Activated T-cell treated with anti-CD3 and anti-CD28 coated beads, Interleukin-2, amount 50 U/mL, for 4 hours (primary cell): ENCODE results near the gene MSX1. TPM values are rescaled to one million over a fixed set of nuclear protein-coding genes. Genes with fewer than 3 reads are reported as not detected.
"Not testable (repeated sequence)": the region's sequence is repeated elsewhere in the genome, so short reads cannot be mapped to it uniquely, and the experiment has no call there.

Experiments used
- ATAC-seq, 2 donors: fragments of 200-7000 bp; cut with Tn5 transposase; one replicate each; pipeline ENCODE4 v1.10.0; 2021
- DNase-seq: peaks from one replicate; pipeline ENCODE4 v3.0.0-alpha.2; 2020
- H3K27me3 Mint-ChIP-seq: one replicate; pipeline ENCODE4 v1.8.0; 2021; ENCODE audit warnings: low read depth, mixed read lengths
- H3K36me3 Mint-ChIP-seq: one replicate; pipeline ENCODE4 v1.8.0; 2022; ENCODE audit warnings: mixed read lengths; ENCODE audit not compliant: insufficient read depth
- H3K4me1 Mint-ChIP-seq: one replicate; pipeline ENCODE4 v1.8.0; 2021; ENCODE audit warnings: low read depth, mixed read lengths
- H3K4me3 Mint-ChIP-seq: one replicate; pipeline ENCODE4 v1.8.0; 2021; ENCODE audit warnings: mild to moderate bottlenecking, moderate library complexity, mixed read lengths
- H3K9me3 Mint-ChIP-seq: one replicate; pipeline ENCODE4 v1.8.0; 2021; ENCODE audit warnings: mixed read lengths
- total RNA-seq, 3 donors: library from RNA; stranded (reverse); gene quantifications; one replicate each; pipeline ENCODE4 v1.2.1, GENCODE V29; 2021

The MSX1 gene
- under 1 TPM in 1 of 3 donors, not detected in 2; 0.14 TPM for total RNA-seq

DNA sequence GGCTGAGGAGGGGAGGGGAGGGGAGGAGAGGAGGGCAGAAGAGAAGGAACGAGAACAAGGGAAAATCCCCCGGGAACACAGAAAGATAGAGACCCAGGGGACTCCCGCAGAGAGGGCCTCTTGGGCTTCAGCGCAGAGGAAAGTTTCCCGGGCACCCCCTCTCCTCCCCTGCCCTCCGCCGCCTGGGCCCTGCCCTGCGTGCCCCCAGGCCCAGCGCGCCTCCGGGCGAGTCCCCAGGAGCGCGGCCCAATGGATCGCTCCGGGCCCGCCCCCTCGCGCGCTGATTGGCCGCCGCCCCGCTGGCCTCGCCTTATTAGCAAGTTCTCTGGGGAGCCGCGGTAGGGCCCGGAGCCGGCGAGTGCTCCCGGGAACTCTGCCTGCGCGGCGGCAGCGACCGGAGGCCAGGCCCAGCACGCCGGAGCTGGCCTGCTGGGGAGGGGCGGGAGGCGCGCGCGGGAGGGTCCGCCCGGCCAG is at the start of gene MSX1:
Gene MSX1 (plus strand): TSS at position 341 of the 474 bp plus-strand sequence. CDS start 235 bp downstream, outside the sequence.
- H3K36me3 Mint-ChIP-seq: no peaks in the 10 kb centered on the region
- no peaks in the 10 kb centered on the region for H3K9me3 Mint-ChIP-seq
- no peak for DNase-seq
- H3K27me3 Mint-ChIP-seq: peaks cover 81% of the 10 kb centered on the region
- ATAC-seq: peak; percentile 77 to 84
- H3K4me1 Mint-ChIP-seq: peaks cover 35% of the 10 kb centered on the region
- peak within 1 kb of the TSS; percentile 78 for H3K4me3 Mint-ChIP-seq

DNA sequence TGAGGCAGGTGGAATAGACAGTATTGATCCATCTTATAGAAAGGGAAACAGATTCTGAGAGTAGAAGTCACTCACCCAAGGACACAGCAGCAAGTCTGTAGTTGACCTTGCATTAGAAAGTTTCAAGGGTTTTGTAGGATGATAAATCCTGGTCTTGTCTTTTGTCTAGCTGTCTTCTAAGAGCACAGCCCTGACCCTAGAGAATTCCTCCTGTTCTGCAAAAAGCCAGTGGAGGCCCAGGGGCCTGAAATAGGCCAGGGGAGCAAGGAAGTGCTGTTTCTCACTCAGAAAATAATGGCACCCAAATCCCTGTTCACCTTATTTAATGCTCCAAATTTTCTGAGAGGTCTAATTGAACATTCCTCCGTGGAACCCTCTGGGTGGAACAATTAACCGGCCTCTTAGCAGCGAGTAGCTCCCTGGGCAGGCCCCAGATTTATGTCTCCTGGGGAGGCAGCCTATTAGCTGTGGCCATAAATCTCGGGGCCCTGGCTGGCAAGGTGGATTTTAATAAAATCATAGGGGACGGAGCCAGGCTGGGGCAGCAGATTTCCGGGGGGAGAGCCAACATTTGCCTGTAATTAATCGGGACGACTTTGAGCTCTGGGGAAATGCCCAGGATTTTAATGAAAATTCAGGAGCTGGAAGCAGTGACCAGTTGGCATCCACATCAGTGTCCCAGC is 49.2 kb upstream of the MSX1 start:
- H3K9me3 Mint-ChIP-seq: peaks cover 10% of the 10 kb centered on the region
- no peaks in the 10 kb centered on the region for H3K36me3 Mint-ChIP-seq
- no peak for DNase-seq
- ATAC-seq: no peak
- H3K27me3 Mint-ChIP-seq: peaks cover 14% of the 10 kb centered on the region
- no peaks in the 10 kb centered on the region for H3K4me1 Mint-ChIP-seq
- no peak overlapping the region for H3K4me3 Mint-ChIP-seq

DNA sequence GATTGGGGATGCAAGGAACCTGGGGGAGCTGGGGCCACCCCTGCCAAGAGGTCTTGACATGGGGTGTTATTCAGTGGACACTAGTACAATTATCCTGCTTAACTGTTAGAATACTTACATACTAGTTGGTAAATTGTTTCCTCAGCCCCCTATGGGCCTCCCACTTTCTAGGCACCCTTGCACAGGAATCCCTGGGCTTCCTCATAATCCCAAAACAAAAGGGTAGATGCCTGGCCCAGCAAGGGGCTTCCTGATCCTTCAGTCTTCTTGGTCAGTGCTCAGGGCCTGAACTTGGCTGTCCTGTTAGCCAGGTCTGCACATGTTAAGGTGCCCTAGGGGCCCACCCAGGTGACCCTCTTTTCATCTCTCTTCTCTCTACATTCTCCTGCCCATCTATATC is 48.7 kb upstream of the MSX1 start:
- Mint-ChIP-seq H3K4me3 (no peak overlapping the region), H3K27me3 (peaks cover 14% of the 10 kb centered on the region), H3K36me3 (no peaks in the 10 kb centered on the region), H3K4me1 (no peaks in the 10 kb centered on the region), H3K9me3 (peaks cover 10% of the 10 kb centered on the region)
- DNase-seq (no peak), ATAC-seq (no peak)

DNA sequence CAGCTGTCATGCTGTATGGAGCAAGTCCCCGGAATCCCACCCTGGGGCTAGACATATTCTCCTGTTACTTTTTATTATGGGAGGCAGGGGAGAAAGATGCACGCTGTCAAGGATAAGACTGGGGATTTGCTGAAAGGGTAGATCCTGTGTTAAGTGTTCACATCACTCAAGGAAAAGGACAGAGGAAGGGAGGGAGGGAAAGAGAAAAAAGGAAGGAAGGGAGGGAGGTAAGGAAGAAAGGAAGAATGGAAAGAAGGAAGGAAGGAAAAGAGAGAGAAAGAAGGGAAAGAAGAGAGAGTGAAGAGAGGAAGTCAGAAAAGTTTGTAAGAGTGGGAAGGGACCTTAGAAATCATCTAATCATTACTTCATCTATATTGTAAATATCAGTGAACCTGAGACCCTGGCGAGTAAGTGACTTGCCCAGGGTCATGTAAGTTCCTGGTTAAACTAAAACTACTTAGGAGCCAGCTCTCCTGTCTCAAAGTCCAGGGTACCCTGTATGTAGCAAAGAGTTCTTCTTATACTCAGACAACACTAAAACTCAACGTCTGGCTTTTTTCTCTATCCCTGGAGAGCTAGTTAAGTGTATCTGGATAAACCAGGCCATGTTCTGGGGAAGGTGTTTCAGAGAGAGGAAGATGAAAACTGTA is 47.2 kb upstream of the MSX1 start:
- no peaks in the 10 kb centered on the region for H3K36me3 Mint-ChIP-seq

DNA sequence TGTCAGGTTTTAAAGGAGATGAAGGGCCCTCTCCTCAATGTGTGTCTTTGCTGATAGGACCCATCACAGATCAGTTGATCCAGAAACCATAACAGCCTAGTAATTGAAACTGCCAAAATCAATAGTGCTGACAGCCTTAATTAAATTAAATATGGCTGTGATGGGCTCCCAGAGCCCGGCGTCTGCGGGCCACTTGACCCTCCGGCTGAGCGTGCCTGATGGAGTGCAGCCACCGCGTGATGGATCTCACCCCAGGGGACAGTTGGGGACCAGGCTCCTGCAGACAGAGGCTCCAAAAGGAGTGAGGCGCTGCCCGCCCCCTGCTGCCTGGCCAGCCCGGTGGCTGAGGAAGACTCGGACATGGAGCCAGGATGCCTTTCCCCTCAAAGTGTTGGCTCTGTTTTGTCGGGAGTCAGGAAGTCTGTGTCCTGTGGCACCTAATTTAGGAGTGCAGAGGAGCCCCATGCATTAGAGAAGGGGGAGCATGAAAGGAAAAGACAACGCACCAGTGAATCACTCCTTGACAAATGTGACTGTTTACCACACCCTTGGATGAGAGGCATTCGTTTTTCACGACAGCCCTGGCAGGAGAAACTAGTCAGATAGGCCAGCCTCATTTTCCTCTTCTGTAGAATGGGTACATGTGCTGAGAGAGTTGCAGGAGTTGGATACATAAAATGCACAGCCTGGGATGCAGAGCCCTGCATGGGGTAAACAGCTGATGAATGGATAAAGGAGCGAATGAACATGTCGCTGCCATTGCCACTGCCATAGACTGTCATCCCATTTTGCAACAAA is 40.9 kb upstream of the MSX1 start:
- Mint-ChIP-seq H3K9me3 (peaks cover 25% of the 10 kb centered on the region), H3K36me3 (peaks cover 3% of the 10 kb centered on the region), H3K4me1 (no peaks in the 10 kb centered on the region), H3K27me3 (peaks cover 1% of the 10 kb centered on the region), H3K4me3 (no peak overlapping the region)
- ATAC-seq (no peak), DNase-seq (no peak)

More for the DNA sequence above, 47.2 kb upstream of the MSX1 start:
- Mint-ChIP-seq H3K4me1 (no peaks in the 10 kb centered on the region), H3K9me3 (peaks cover 17% of the 10 kb centered on the region), H3K4me3 (no peak overlapping the region), H3K27me3 (peaks cover 14% of the 10 kb centered on the region)
- no peak for ATAC-seq
- DNase-seq: no peak

DNA sequence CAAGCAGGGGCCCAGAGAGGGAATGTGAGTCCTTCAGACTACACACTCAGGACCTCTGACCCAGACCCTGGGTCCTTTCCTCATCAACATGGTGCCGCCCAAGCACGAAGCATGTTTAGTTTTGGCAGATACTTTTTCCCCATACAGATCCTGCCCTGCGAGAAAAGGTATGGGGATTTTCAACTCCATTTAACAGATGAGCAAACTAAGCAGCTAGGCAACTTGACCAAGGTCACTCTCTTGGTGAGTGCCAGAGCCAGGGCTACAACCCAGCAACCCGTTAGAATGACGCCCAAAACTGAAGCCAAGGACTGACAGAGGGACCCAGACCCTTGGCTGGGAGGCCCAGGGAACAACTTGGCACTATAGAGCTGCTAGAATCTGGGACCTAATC is 40.3 kb upstream of the MSX1 start:
- H3K27me3 Mint-ChIP-seq: peaks cover 1% of the 10 kb centered on the region
- H3K4me3 Mint-ChIP-seq: no peak overlapping the region
- no peak for DNase-seq
- peaks cover 25% of the 10 kb centered on the region for H3K9me3 Mint-ChIP-seq
- no peaks in the 10 kb centered on the region for H3K4me1 Mint-ChIP-seq
- no peak for ATAC-seq
- H3K36me3 Mint-ChIP-seq: peaks cover 3% of the 10 kb centered on the region

DNA sequence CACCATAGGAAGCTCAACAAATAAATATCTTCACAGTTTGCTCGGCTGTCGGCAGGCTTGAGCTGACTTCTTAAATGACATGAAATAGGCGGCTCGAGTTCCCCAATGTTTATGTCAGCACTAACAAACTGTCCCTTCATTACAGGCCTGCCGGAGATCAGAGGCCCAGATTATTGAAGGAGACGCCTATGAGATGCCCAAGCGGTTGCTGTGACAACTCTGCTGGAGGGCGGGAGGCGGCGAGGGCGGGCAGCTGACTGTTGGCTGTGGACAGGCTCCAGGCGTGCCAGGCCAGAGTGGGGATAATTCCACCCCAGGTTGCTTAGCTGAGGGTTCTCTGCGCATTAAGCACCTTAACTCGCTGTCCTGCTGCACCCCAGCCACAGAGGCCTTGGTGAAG is 39.2 kb upstream of the MSX1 start:
- H3K4me1 Mint-ChIP-seq: no peaks in the 10 kb centered on the region
- peaks cover 33% of the 10 kb centered on the region for H3K9me3 Mint-ChIP-seq
- DNase-seq (no peak), ATAC-seq (no peak)
- H3K36me3 Mint-ChIP-seq: peaks cover 3% of the 10 kb centered on the region
- peaks cover under 1% of the 10 kb centered on the region for H3K27me3 Mint-ChIP-seq
- H3K4me3 Mint-ChIP-seq: no peak overlapping the region

DNA sequence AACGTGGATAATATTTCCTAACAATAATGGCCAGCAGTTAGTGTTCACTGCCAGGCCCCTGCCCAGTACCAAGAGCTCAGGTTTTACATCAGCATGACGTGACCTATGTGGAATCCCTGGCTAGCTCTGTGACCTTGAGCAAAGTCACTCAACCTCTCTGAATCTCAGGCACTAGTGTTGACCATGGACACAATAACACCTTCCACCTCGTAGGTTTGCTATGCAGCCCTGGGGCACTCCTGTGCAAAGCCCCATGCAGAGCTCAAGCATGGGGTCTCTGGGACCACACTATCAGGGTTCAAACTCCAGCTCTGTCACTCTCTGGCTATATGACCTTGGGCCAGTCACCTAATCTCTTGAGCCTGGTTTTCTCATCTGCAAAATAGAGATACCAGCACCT is 38.7 kb upstream of the MSX1 start:
- peaks cover 3% of the 10 kb centered on the region for H3K36me3 Mint-ChIP-seq
- DNase-seq (no peak), ATAC-seq (no peak)
- peaks cover 34% of the 10 kb centered on the region for H3K9me3 Mint-ChIP-seq
- no peaks in the 10 kb centered on the region for H3K4me1 Mint-ChIP-seq
- H3K27me3 Mint-ChIP-seq: no peaks in the 10 kb centered on the region
- no peak overlapping the region for H3K4me3 Mint-ChIP-seq

DNA sequence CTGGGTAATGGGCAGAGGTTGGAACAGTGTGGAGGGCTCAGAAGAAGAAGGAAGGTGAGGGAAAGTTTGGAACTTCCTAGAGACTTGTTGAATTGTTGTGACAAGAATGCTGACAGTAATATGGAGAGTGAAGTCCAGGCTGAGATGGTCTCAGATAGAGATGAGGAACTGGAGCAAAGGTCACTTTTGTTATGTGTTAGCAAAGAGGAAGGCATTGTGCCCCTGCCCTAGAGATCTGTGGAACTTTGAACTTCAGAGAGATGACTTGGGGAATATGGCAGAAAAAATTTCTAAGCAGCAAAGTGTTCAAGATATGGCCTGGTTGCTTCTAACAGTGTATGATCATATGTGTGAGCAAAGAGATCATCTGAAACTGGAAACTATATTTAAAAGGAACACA is 37.9 kb upstream of the MSX1 start:
- Mint-ChIP-seq H3K4me1 (no peaks in the 10 kb centered on the region), H3K9me3 (peaks cover 37% of the 10 kb centered on the region), H3K36me3 (peaks cover 3% of the 10 kb centered on the region), H3K27me3 (no peaks in the 10 kb centered on the region), H3K4me3 (no peak overlapping the region)
- DNase-seq: no peak
- no peak for ATAC-seq

DNA sequence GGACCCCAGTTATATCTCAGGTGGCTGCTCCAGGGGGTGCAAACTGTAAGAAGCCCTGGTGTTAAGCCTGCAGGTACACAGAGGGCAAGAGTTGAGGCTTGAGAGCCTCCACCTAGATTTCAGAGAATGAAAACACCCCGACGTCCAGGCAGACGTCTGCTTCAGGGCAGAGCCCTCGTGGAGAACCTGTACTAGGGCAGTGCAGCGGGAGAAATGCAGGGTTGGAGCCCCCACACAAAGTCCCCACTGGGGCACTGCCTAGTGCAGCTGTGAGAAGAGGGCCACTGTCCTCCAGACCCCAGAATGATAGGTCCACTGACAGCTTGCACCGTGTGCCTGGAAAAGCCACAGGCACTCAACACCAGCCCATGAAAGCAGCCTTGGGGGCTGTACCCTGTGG is 37.2 kb upstream of the MSX1 start:
- H3K27me3 Mint-ChIP-seq, H3K4me1 Mint-ChIP-seq, H3K4me3 Mint-ChIP-seq: not testable (repeated sequence)

DNA sequence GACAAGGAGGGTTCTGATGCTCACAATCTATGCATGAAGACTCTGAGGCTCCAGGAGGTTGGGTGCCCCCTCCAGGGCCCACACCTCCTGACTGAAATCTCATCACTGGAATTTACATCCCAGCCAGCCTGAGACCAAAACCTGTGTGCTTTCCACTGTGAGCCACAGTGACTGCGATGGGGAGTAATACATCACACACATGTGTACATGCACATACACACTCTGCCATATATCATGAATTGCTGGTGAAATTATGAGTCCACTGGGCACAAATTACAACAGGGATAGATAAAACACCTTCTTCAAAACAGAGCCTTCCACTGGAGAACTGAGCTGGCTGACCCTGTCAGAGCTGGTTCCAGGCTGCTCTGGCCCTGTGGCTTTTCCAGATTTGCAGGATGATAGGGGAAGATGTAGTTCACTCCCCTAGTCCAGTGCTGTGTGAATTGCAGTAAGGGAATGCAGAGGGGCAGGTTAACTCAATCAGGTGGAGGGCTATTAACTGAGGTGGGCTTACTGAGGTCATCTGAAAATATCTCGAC is 35.8 kb upstream of the MSX1 start:
- Mint-ChIP-seq H3K27me3 (peaks cover 3% of the 10 kb centered on the region), H3K4me1 (no peaks in the 10 kb centered on the region), H3K36me3 (peaks cover 3% of the 10 kb centered on the region), H3K9me3 (peaks cover 23% of the 10 kb centered on the region), H3K4me3 (no peak overlapping the region)
- DNase-seq (no peak), ATAC-seq (no peak)

More for the DNA sequence above, 37.2 kb upstream of the MSX1 start:
- not testable (repeated sequence) for DNase-seq, H3K36me3 Mint-ChIP-seq, ATAC-seq
- peaks cover 30% of the 10 kb centered on the region for H3K9me3 Mint-ChIP-seq

DNA sequence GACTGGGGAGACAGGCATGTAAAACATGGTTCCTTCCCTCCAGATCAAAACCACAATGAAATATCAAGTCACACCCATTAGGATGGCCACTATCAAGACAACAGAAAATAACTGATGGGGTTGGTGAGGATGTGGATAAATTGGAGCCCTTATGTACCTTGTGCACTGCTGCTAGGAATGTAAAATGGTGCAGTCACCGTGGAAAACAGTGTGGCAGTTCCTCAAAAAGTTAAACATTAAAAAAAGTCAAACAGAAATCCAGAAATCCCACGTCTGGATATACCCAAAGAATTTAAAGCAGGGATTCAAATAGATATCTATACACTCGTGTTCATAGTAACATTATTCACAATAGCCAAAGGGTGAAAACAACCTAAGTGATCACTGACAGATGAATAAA is 35.2 kb upstream of the MSX1 start:
- DNase-seq: no peak
- ATAC-seq: no peak
- Mint-ChIP-seq H3K4me1 (no peaks in the 10 kb centered on the region), H3K27me3 (peaks cover 6% of the 10 kb centered on the region), H3K36me3 (peaks cover 3% of the 10 kb centered on the region), H3K4me3 (no peak overlapping the region), H3K9me3 (peaks cover 23% of the 10 kb centered on the region)

DNA sequence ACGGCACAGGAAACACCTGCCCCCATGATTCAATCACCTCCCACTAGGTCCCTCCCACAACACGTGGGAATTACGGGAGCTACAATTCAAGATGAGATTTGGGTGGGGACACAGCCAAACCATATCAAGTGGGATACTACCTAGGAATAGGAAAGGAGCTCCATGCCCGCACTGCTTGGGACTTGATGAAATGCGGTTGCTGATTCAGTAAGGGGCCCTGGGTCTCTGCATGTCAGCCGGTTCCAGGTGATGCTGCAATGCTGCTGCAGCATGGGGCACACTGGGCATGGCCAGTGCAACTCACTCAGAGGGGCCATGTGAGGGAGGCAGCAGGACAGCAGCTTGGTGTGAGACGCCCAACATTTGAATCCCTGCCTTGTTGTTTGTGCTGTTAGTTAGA is 34.0 kb upstream of the MSX1 start:
- Mint-ChIP-seq H3K27me3 (peaks cover 10% of the 10 kb centered on the region), H3K36me3 (peaks cover 3% of the 10 kb centered on the region), H3K4me1 (no peaks in the 10 kb centered on the region), H3K9me3 (peaks cover 23% of the 10 kb centered on the region), H3K4me3 (no peak overlapping the region)
- no peak for ATAC-seq
- no peak for DNase-seq

DNA sequence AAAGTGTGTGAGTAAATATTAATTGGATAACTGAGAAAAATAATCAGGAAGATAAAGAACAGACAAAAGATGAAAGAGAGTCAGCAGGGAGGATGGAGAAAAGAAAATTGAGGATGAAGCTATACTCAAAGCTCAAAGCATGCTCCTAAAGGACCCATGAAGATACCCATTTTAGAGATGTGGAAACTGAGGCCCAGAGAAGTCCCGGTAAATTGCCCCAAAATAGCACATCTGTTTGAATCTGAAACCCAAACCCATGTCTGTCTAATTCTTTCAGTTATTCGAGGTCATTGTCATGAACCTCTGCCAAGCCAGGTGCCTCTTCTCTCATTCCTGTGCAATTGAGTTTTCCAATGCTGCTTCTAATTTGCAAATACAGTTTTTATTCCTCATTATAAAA is 29.6 kb upstream of the MSX1 start:
- Mint-ChIP-seq H3K4me3 (no peak overlapping the region), H3K4me1 (no peaks in the 10 kb centered on the region), H3K36me3 (no peaks in the 10 kb centered on the region), H3K9me3 (peaks cover 20% of the 10 kb centered on the region), H3K27me3 (peaks cover 16% of the 10 kb centered on the region)
- ATAC-seq (no peak), DNase-seq (no peak)
